Upper lobe of left lung (tissue), 6 donors: Measurements from ENCODE around the gene ATAD2B. TPM values are rescaled to one million over a fixed set of nuclear protein-coding genes. Genes with fewer than 3 reads are reported as not detected.

Source experiments
- ATAC-seq, 2 donors: fragments of 200-7000 bp; cut with Tn5 transposase; one replicate each; pipeline ENCODE4 v1.9.1; 2022; ENCODE audit warnings: mild to moderate bottlenecking in 2 of 2, moderate library complexity in 2 of 2; ENCODE audit not compliant: low FRiP score in 2 of 2
- DNase-seq, 2 donors: peaks; one replicate each; pipeline ENCODE4 v3.0.0-alpha.2; 2019 to 2020
- H3K27ac ChIP-seq, 4 donors: fragments of 200-600 bp; sonication (generic); one replicate each; pipeline ENCODE4 v1.5.1; 2016 to 2019
- H3K27me3 ChIP-seq, 4 donors: fragments of 200-600 bp; sonication (generic); one replicate each; pipeline ENCODE4 v1.5.1; 2017 to 2019
- H3K36me3 ChIP-seq, 4 donors: fragments of 200-600 bp; sonication (generic); one replicate each; pipeline ENCODE4 v1.5.1; 2016 to 2019
- H3K4me1 ChIP-seq, 4 donors: fragments of 200-600 bp; sonication (generic); one replicate each; pipeline ENCODE4 v1.5.1; 2018 to 2019
- H3K4me3 ChIP-seq, 4 donors: fragments of 200-600 bp; sonication (generic); one replicate each; pipeline ENCODE4 v1.5.1; 2017 to 2019; ENCODE audit warnings: mild to moderate bottlenecking in 2 of 4, moderate library complexity in 1 of 4
- H3K9me3 ChIP-seq, 4 donors: fragments of 200-600 bp; sonication (generic); one replicate each; pipeline ENCODE4 v1.5.1; 2018 to 2019
- EP300 ChIP-seq, 4 donors: sonication (generic); formaldehyde crosslinking; IDR thresholded peaks; one replicate each; pipeline ENCODE4 v1.5.1; 2017; ENCODE audit warnings: antibody characterized with exemption in 4 of 4, control low read depth in 2 of 4
- POLR2A ChIP-seq, 4 donors: fragments of 450-650 bp; IDR thresholded peaks; one replicate each; pipeline ENCODE4 v1.5.1; 2016 to 2017; ENCODE audit warnings: antibody characterized with exemption in 4 of 4, mild to moderate bottlenecking in 2 of 4
- POLR2AphosphoS5 ChIP-seq, 2 donors: sonication (generic); formaldehyde crosslinking; IDR thresholded peaks; one replicate each; pipeline ENCODE4 v1.5.1; 2017; ENCODE audit warnings: antibody characterized with exemption in 2 of 2
- WGBS, 2 donors: methylation state at CpG; one replicate each; pipeline ENCODE4 v1.1.5; 2017 to 2018; 5-methylcytosine and 5-hydroxymethylcytosine counted together
- total RNA-seq, 6 donors: library from RNA; depleted of rRNA in 4 of 6; stranded (reverse); fragments of >200 nt in 4 of 6; gene quantifications; one replicate each; pipeline versions ENCODE4 v1.1.0 to v1.2.1, GENCODE V29; 2016 to 2021
- TF ChIP-seq, protein P1 (sequence below), 6 experiments: fragments of 450-650 bp in 4 of 6; fragments of 200-600 bp in 2 of 6; sonication (generic) in 2 of 6; IDR thresholded peaks; one replicate each; pipeline ENCODE4 v1.5.1; 2016 to 2019; ENCODE audit warnings: antibody characterized with exemption in 6 of 6
- donor health status: DM: no; HTN: no; CAD: no; lungs with moderate emphysema.
- donor health status: DM: no; HTN: yes; CAD: no; lungs with severe emphysema.

The ATAD2B gene
- total RNA-seq, 6 donors from 2014 or later: 17.8 to 51.3 (median 25.3) TPM

DNA sequence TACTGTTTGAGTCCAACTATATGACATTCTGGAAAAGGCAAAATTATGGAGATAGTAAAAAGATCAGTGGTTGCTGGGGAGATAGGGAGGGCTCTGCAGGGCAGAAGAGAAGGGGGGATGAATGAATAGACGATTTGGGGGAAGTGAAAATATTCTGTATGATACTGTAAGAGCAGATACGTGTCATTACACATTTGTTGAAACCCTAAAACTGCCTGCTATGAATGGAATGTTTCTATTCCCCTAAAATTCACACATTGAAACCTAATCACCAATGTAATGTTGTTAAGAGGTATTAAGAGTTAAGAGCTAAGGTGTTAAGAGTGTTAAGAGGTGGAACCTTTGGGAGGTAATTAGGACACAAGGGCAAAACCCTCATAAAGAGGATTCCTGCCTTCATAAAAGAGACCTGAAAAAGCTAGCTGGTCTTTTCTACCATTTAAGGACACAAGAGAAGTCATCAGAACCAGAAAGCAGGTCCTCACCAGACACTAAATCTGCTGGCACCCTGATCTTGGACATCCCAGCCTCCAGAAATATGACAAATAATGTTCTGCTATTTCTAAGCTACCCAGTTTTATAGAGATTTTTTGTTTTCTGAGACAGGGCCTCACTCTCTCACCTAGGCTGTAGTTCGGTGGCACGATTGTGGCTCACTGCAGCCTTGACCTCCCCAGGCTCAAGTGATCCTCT lies 76.2 kb downstream of the ATAD2B start:
- H3K27ac ChIP-seq: no peak overlapping the region
- 66 to 69% methylated on average over 4 of the region's 4 CpGs for WGBS, 2 donors
- H3K27me3 ChIP-seq: no peaks in the 10 kb centered on the region
- no peak for ATAC-seq
- peaks cover 0 to 10% (median 2%) of the 10 kb centered on the region in 4 donors for H3K36me3 ChIP-seq
- no peaks in the 10 kb centered on the region for H3K9me3 ChIP-seq
- DNase-seq: no peak
- TF ChIP-seq, protein P1, sequence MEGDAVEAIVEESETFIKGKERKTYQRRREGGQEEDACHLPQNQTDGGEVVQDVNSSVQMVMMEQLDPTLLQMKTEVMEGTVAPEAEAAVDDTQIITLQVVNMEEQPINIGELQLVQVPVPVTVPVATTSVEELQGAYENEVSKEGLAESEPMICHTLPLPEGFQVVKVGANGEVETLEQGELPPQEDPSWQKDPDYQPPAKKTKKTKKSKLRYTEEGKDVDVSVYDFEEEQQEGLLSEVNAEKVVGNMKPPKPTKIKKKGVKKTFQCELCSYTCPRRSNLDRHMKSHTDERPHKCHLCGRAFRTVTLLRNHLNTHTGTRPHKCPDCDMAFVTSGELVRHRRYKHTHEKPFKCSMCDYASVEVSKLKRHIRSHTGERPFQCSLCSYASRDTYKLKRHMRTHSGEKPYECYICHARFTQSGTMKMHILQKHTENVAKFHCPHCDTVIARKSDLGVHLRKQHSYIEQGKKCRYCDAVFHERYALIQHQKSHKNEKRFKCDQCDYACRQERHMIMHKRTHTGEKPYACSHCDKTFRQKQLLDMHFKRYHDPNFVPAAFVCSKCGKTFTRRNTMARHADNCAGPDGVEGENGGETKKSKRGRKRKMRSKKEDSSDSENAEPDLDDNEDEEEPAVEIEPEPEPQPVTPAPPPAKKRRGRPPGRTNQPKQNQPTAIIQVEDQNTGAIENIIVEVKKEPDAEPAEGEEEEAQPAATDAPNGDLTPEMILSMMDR (IDR thresholded peaks at IDR 0.05): no peak
- TF ChIP-seq POLR2A (IDR thresholded peaks at IDR 0.05): no peak
- TF ChIP-seq POLR2AphosphoS5 (IDR thresholded peaks at IDR 0.05): no peak
- H3K4me1 ChIP-seq: no peaks in the 10 kb centered on the region
- no peak overlapping the region for H3K4me3 ChIP-seq

DNA sequence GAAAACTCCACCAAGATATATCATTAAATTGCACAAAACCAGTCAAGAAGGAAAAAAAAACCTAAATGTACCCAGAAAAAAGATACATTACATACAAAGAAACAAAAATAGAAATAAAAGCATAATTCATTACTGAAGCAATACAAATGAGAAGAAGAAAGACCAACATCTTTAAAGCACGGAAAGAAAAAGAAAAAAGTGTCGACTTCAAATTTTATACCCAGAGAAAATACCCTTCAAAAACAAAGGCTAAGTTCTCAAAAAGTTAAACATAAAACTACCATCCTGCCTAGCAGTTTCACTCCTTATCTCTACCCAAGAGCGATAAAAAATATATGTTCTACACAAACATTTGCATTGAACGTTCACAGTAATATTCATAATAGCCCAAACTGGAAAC lies 82.0 kb downstream of the ATAD2B start:
- TF ChIP-seq EP300 (IDR thresholded peaks at IDR 0.05): no peak
- TF ChIP-seq, protein P1 (IDR thresholded peaks at IDR 0.05): no peak
- TF ChIP-seq POLR2AphosphoS5 (IDR thresholded peaks at IDR 0.05): no peak
- no peak for TF ChIP-seq POLR2A (IDR thresholded peaks at IDR 0.05)
- DNase-seq (no peak), ATAC-seq (no peak)
- no peaks in the 10 kb centered on the region for H3K36me3 ChIP-seq
- WGBS, 2 donors: 97 to 99% methylated on average over 4 of the region's 4 CpGs
- H3K27ac ChIP-seq: no peak overlapping the region
- H3K4me3 ChIP-seq: no peak overlapping the region
- H3K27me3 ChIP-seq: no peaks in the 10 kb centered on the region
- no peaks in the 10 kb centered on the region for H3K4me1 ChIP-seq
- H3K9me3 ChIP-seq: no peaks in the 10 kb centered on the region

DNA sequence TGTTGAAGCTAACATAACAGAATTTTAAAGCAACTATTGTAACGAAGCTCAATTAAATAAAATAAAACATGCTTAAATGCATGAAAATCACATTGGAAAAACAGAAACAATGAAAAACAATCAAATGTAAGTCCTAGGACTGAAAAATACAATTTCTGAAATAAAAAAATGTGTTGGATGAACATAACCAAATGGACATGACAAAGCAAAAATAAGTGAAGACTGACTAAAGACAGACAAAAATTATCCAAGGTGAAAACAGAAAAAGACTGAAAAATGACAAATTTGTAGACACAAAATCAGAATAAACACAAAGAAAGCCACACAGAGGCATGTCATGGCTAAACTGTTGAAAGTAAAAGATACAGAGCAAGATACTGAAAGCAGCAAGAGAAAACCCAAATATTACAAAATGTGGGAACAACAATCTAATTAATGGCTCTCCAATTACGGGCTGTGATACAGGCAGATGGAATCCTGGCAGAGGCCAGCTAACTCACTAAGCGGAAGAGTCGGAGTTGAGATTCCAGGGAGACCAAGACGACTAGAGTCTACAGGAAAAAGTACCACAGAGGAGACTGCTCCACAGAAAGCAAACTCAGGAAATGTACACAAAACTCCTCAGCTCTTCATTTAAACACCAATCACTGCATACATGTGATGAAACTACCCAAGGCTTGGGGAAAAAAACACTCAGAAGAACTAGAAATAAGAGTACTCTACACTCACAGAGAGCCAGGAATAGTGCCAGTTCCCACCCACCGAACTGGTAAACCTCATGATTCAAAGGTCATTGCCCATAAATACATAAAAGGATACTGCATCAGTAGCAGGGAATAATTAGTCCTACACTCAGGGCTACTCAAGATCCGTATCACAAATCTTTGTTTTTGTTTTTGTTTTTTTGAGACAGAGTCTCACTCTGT lies 83.6 kb downstream of the ATAD2B start:
- peak in 1 of 2 donors; percentile 60 for DNase-seq
- Histone ChIP-seq H3K36me3 (no peaks in the 10 kb centered on the region), H3K4me1 (no peaks in the 10 kb centered on the region), H3K9me3 (no peaks in the 10 kb centered on the region), H3K27me3 (no peaks in the 10 kb centered on the region), H3K4me3 (no peak overlapping the region), H3K27ac (peak overlapping the region in 1 of 4 donors; percentile 17)
- TF ChIP-seq, protein P1 (IDR thresholded peaks at IDR 0.05): no peak
- TF ChIP-seq POLR2AphosphoS5 (IDR thresholded peaks at IDR 0.05) (no peak), EP300 (IDR thresholded peaks at IDR 0.05) (no peak), POLR2A (IDR thresholded peaks at IDR 0.05) (no peak)
- 73 to 76% methylated on average over 7 of the region's 7 CpGs for WGBS, 2 donors
- ATAC-seq: peak in 1 of 2 donors; percentile 30

DNA sequence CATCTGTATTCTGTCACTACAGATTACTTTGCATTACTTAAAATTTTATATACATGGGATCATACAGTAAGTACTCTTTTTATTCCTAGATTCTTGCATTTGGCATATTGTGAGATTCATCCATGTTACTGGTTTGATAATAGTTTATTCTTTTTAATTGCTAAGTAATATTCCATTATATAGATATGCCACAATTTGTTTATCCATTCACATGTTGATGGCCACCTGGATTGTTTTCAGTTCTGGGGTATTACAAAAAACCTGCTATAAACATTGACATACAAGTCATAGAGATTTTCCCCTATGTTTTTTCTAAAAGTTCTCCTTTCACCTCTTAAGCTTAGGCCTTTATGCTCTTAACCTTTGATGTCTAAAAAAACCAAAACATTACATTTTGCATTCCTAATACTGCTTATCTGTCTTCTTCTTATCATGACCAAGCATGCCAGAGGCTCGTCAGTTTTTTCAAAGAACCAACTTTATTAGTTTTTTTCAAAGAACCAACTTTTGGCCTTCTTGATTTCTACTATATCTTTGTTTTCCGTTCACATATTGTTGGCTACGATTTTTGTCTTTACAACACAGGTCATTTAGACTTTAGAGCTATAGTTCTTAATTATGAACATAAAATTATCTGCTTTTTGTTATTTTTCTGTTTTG lies 86.9 kb downstream of the ATAD2B start:
- TF ChIP-seq, protein P1 (IDR thresholded peaks at IDR 0.05): no peak
- TF ChIP-seq POLR2A (IDR thresholded peaks at IDR 0.05) (no peak), POLR2AphosphoS5 (IDR thresholded peaks at IDR 0.05) (no peak), EP300 (IDR thresholded peaks at IDR 0.05) (no peak)
- ATAC-seq: no peak
- DNase-seq: no peak
- H3K27ac ChIP-seq: no peak overlapping the region
- H3K36me3 ChIP-seq: peaks cover 0 to 17% (median 8%) of the 10 kb centered on the region in 4 donors
- H3K4me1 ChIP-seq: no peaks in the 10 kb centered on the region
- 84 to 95% methylated on average over 3 of the region's 3 CpGs for WGBS, 2 donors
- no peaks in the 10 kb centered on the region for H3K9me3 ChIP-seq
- H3K4me3 ChIP-seq: no peak overlapping the region
- no peaks in the 10 kb centered on the region for H3K27me3 ChIP-seq
